Activated T-cell treated with anti-CD3 and anti-CD28 coated beads for 1 hour (primary cell): ENCODE data around the gene MEIS3.
"Not testable (repeated sequence)": the region's sequence is repeated elsewhere in the genome, so short reads cannot be mapped to it uniquely, and the experiment has no call there.

ENCODE experiments used
- DNase-seq: peaks from one replicate; pipeline ENCODE4 v3.0.0-alpha.2; 2020; ENCODE audit warnings: low read depth

MEIS3 gene

DNA sequence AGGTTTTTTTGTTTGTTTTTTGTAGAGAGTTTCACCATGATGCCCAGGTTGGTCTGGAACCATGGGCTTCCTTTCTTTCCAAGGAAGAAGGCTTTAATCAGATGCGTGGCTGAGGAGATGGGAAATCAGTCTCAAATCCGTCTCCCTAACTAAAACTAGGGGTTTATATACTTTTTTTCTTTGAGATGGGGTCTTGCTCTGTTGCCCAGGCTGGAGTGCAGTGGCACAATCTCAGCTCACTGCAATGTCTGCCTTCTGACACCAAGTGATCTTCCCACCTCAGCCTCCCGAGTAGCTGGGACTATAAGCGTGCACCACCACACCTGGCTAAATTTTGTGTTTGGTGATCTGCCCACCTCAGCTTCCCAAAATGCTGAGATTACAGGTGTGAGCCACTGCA, 34.8 kb downstream of the MEIS3 start:
- not testable (repeated sequence) for DNase-seq

DNA sequence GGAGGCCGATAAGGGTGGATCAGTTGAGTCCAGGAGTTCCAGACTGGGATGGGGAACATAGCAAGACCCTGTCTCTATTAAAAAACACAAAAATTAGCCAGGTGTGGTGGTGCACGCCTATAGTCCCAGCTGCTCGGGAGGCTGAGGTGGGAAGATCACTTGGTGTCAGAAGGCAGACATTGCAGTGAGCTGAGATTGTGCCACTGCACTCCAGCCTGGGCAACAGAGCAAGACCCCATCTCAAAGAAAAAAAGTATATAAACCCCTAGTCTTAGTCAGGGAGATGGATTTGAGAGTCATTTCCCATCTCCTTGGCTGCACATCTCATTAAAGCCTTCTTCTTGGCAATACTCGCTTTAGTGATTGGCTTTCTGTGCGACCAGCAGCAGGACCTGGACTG, 35.4 kb downstream of the MEIS3 start:
- DNase-seq = not testable (repeated sequence)

DNA sequence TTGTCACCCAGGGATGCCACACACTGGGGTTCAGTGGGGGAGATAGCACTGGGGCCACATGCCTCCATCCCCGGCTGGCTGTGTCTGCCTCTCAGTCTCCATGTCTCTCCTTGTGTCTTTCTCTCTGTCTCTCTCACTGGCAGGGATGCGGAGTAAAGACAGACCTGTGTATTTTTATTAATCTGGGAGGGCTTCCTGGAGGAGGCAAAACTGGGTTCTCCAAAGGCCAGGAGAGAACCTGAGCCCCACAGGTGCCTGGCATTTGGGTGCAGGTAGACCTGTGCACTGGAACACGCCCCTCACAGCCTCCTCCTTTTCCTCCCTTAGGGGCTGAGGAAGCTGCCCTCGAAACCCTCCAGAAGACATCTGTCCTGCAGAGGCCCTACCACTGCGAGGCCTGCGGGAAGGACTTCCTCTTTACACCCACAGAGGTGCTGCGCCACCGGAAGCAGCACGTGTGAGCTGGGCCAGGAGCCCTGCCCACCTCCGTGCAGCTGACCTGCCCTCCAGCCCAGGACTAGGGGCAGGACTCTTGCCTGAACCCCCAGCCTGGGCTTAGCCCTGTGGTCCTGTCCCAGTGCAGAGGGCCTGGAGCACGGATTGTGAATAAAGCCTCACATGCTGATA, 37.6 kb downstream of the MEIS3 start:
- DNase-seq = no peak

DNA sequence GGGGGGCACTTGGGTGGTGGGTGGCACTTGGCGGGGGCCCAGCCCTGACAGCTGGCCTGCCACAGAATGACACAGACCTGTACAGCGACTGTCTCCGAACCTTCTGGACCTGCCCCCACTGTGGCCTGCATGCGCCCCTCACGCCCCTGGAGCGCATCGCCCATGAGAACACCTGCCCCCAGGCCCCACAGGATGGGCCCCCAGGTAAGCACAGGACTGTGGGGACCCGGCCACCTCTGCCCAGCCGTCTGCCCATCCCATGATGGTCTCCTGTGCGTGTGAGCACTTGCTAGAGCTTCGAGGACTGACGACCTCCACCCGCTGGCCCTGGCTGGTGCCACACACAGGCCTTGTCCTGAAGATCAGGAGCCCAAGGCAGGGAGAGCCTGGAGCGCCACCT, 38.2 kb downstream of the MEIS3 start:
- DNase-seq = no peak

DNA sequence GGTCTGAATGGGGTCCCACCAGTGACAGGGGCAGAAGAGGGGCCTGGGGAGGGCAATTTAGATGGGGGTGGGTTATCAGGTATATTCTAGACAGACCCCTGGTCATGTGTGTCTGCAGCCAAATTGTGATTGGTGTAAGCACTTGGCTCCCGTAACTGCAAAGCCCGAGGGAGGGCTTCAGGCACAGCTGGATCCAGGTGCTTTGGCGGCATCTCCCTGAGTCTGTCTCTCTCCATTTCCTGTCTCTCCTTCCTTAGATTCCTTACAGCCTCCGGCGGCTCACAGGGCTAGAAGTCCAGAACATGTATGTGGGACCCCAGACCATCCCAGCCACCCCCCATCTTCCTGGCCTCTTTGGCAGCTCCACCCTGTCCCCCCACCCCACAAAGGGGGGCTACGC, 38.8 kb downstream of the MEIS3 start:
- DNase-seq = no peak

DNA sequence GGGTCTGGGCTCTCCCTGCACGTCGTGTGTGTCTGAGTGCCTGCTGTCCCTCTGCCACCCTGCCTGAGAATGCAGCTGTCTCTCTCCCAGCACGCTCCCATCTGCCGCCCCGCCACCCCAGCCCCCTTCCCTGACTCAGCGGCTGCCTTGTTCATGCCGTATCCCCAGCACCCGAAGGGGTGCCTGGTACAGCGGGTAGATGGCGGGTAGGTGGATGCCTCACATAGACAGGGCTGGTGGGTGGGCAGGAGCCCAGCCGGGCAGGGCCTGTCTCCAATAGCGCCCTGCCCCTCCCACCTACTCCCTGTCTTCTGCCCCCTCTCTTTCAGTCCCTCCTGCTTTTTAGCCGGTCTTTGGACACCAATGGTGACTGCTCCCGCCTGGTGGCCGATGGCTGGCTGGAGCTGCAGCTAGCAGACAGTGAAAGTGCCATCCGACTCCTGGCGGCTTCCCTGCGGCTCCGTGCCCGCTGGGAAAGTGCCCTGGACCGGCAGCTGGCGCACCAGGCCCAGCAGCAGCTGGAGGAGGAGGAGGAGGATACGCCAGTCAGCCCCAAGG, 39.9 kb downstream of the MEIS3 start:
- DNase-seq = no peak

DNA sequence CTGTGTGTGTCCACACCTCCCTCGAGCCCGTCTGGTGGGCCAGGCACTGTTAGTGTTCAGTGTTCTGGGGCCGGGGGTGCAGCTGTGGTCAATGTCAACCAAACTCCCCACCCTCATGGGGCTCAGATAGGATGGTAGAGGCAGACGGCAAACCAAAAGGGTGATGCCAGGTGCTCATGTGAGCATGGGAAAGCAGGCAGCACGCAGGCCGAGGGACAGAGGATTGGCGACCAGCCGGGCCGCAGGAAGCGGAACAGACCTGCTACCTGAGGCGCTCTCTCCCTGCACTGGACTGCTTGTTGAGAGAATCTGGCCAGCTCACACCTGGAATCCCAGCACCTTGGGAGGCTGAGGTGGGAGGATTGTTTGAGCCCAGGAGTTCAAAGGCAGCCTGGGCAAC, 41.1 kb downstream of the MEIS3 start:
- no peak for DNase-seq

DNA sequence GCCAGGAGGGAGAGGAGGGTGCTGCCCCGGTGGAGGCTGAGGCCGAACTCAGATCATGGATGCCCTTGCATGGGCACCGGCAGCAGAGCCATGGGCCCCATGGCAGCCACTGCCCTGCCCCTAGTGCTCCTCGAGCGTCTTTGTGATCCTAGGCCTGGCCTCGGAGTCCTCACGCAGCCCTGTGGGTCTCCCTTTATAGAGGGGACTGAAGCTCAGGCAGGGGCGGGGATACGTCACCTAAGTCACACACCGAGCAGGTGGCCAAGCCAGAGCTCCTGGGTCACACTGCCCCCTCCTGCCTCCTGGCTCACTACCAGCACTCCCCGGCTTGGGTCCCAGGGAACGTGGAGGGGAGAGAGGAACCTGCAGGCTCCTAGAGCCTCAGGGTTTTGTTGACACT, 41.5 kb downstream of the MEIS3 start:
- DNase-seq = no peak

DNA sequence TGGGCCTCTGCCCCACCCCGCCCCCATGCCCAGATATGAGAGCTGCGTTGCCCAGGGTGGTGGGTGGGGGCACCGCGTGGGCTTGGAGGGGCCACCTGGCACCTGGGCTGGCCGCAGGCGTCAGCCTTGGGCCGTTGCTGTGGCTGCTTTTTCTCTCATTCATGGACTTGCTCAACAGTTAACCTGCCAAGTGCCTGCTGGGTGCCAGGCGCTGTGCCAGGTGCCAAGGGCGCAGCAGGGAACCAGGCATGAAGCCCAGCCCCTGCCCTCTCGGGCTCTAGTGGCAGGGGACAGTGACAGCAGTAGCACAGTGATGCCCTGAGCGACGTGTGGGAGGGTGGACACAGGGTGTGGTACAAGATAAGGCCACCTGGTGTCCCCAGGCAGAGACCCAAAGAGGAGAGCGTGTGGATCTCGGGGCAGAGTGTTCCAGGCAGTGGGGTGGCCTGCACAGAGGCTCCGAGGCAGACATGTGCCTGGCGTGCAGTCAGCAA, 42.1 kb downstream of the MEIS3 start:
- no peak for DNase-seq

DNA sequence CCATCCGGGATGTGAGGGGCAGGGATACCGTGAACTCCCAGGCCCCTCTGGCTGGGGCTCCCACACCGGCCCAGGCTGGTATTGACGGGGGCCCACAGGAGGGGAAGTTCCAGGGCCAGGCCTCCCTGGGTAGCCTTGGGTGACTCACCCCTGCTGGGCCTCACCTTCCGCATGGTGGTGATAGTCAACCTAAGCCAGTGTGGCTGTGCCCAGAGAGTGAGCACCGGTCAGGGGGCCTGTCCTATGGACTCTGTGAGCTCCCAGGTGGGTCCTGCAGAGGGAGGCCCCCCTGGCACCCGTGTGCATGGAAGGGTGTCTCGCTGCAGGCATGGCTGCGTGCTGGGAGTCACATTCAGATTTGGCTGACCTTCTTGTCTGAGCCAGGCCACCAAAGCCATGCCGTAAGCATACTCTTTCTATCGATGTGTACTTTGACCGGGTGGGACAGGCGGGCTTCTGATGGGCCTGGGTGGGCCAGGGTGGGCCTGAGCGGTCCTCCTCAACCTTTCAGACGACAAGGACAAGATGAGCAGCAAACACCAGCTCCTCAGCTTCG, 42.7 kb downstream of the MEIS3 start:
- DNase-seq = no peak

DNA sequence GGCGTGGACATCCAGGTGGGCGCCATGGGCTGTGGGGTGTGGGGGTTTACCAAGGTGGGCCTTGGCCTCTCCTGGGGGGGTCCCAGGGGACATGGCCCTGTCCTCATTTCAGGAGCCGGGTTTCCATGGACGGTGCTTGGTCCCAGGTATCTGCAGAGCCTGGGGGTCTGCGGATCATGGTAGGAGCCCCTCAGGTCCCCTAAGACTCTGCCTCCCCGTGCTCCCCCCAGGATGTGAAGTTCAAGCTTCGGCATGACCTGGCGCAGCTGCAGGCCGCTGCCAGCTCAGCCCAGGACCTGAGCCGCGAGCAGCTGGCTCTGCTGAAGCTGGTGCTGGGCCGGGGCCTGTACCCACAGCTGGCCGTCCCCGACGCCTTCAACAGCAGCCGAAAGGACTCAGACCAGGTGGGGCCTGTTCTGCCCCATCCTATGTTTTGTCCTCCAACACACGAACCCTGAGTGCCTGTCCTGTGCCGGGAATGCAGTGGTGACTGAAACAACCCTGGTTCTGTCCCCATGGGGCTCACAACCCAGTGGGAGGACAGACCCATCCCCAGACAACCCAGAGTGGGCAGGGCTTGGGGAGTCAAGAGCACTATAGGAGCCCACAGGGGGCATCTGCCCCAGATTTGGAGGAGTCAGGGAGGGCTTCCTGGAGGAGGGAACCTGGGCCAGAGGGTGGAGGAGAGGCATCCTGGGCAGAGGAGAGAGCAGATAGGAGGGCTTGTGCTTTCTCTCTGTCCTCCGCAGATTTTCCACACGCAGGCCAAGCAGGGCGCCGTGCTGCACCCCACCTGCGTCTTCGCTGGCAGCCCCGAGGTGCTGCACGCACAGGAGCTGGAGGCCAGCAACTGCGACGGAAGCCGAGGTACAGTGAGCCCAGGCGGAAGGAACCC, 43.4 kb downstream of the MEIS3 start:
- no peak for DNase-seq

DNA sequence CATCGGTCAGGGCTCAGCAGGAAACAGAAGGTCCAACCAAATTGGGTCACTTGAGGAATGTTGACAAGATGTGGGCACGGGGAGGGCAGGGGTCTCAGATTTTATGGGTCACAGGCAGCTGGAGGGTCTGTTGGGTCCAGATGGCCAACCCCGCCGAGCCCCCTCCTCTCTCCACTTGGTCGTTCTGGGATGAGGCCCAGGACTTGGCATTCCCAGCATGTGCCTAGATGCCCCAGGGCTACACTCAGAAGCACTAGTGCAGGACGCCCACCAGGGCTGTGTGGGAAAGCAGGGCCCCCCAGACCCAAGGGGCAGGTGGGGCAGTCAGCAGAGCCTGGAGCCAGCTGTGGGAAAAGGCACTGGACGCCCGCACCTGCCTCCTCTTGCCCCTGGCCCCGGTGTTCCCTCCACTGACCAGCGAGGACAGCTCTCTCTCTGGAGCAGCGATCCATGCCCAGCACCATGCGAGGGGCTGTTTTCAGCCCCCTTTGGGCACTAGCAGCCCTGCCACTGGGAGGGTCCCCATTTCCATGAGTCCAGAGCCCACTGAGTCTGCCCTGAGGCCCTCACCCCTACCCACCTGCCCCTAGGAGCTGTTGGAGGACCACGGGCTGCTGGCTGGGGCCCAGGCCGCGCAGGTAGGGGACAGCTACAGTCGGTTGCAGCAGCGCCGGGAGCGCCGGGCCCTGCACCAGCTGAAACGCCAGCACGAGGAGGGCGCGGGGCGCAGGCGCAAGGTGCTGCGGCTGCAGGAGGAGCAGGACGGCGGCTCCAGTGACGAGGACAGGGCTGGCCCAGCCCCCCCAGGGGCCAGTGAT, 44.2 kb downstream of the MEIS3 start:
- DNase-seq = no peak

DNA sequence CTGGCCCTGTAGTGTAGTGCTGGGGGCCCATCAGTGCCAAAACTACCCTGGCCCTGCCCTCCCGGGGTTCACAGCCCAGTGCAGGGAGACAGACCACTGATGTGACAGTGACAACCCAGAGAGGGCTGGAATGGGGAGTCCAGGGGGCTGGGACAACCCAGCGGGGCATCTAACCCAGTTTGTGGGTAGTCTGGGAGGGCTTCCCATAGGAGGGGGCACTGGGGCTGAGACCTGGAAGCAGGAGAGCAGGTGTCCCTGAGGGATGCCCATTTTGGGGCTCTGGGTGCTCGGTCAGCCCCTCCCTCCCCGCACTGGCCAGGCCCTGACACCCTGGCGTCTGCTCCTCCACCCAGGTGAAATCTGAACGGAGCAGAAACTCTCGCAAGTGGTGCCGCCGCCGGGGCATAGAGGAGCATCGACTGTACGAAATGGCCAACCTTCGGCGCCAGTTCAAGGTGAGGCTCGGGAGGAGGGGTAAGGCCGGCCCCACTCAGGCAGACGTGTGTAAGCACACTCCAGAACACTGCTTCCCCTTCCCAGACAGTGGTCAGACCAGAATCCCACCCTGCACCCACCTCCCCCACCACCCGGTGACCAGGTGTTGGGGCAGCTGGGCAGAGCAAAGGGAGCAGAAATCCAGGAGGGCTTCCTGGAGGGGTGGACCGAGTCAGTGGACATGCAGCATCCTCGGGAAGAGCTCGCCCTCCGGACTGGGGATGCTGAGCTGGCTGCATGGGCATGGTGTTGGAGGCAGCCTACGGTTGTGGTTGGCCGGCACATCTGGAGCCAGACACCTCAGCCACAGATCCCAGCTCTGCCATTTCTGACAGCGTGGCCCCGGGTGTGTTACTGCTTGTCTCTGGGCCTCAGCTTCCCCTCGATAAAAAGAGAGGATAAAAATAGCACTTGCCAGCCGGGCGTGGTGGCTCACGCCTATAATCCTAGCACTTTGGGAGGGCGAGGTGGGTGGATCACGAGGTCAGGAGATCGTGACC, 45.8 kb downstream of the MEIS3 start:
- DNase-seq = no peak

DNA sequence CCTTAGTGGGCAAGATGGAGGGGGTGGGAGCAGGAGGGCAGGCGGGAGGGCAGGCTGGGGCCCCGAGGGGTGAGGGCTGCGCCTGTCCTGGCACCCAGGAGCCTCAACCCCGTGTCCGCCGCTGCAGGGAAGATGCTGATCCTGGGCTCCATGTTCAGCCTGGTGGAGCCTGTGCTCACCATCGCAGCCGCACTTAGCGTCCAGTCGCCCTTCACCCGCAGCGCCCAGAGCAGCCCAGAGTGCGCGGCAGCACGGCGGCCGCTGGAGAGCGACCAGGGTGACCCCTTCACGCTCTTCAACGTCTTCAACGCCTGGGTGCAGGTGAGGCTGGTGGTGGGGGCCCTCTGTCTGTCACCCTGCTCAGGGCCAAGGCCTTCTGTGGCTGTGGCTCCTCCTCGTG, 46.7 kb downstream of the MEIS3 start:
- DNase-seq = no peak

DNA sequence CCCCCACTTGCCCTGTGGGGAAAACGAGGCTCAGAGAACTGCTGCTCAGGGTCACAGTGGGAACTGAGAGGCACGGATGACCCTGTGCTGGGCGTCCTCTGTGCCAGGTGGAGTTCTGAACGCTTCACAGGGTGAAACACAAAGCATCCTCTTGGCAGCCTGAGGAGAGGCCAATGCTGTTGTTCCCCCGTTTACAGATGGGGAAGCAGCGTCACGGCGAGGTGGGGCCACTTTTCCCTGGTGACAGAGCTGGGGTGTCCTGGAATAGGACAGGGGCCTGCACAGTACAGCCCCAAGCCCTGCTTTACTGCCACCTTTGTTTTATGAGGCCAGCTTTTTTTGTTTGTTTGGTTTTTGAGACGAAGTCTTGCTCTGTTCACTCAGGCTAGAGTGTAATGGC, 48.1 kb downstream of the MEIS3 start:
- DNase-seq = no peak

DNA sequence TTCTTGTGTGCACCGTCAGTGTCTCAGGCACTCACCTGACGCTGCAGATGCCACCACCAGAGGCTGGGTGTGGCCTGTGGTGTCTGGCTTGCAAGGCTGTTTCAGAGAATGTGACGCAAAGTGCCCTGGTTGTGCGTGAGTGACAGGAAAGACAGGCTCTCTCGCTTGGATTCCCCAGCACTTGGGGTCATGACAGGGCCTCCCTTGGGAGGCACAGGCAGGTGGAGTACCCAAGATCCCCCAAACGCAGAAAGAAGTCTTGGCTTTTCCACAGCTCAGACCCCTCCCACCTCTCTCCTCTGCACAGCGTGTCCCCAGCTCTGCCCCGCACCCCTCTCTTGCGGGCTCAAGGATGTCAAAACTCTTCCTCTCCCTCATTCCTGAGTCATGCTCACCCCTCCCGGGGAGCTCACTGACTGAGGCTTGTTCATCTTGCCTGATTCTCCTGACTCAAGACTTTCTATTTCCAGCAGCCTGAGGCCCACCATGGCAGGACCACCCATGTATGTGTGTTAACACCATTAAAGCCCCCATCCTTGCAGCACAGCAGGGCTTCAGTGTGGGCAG, 49.2 kb downstream of the MEIS3 start:
- DNase-seq = no peak

DNA sequence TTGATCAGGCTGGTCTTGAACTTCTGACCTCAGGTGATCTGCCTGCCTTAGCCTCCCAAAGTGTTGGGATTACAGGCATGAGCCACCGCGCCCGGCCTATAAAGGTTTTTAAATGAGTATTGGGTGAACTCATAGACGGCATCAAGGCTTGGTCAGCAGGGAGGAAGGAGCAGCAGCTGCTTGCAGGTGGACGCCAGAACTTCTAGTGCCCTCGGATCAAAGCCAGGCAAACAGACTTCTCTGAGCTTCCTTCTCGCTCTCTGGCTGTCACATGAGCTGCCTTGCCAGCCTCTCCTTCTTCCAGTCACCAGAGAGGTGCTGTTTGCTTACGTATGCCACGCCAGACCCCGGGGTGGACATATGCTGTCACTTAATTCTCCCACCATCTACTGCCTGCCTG, 53.9 kb downstream of the MEIS3 start:
- not testable (repeated sequence) for DNase-seq

DNA sequence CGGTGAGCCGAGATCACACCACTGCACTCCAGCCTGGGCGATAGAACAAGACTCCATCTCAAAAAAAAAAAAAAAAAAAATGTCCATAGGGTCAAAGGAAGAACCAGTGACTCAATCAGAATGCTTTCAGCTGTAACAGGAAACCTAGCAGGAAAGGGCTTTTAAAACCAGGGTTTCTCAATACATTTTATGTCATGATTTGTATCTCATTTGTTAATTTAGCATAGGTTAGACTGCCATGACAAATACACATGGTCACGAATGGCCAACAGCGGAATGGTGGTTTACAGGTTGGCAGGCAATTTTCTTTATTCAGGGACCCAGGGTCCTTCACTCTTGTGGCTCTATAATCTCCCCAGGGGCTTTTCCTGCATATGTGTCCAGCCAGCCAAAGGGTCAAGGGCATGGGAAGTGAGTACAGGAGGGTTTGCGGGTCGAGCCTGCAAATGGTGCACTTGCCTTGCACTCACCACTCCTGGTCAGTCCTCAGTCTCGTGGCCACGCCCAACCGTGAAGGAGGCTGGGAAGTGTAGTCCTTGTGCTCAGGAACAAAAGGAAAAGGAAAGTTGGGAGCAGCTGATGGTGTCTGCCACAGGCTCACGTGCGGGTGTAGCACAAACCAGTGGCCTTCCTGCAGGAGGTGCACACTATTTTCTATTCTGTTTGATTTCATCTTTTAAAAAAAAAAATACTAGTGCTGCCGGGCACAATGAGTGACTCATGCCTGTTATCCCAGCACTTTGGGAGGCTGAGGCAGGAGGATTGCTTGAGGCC, 55.4 kb downstream of the MEIS3 start:
- DNase-seq = no peak

DNA sequence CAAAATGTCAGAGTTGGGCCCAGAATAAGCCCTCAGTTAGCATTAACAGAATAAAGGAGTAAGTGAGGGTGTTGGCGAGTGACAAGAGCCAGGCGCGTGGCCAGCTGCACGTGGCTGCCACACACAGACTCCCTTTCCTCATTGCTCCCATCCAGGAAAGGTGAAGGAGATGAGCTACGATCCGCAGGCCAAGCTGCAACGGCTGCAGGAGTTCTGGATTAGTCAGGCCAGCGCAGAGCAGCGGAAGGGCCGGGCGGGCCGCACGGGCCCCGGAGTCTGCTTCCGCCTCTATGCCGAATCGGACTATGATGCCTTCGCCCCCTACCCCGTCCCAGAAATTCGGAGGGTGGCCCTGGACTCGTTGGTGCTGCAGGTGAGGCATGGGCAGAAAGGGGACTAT, 57.0 kb downstream of the MEIS3 start:
- DNase-seq = no peak

DNA sequence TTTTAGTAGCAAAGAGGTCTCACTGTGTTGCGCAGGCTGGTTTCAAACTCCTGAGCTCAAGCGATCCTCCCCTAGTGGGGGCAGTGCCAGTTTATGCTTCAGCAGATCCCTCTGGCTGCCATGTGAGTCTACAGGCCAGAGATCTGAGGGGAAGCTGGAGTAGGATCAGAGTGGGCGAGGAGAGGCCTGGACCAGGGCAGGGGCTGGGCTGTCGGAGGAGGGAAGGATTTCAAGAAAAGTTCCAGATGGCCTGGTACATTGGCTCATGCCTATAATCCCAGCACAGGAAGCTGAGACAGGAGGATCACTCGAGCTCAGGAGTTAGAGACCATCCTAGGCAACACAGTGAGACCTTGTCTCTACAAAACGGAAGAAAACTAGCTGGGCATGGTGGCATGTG, 60.4 kb downstream of the MEIS3 start:
- DNase-seq = no peak
